HUES6 (cell line): ENCODE results near the gene DAB1.

ENCODE experiments used
- H3K27ac ChIP-seq: 2 replicates; pipeline ENCODE4 v1.7.0; 2013; ENCODE audit warnings: low read depth, mild to moderate bottlenecking, low read length, inconsistent platforms
- H3K27me3 ChIP-seq: 2 replicates; pipeline ENCODE4 v1.6.1; 2013; ENCODE audit warnings: low read length; ENCODE audit not compliant: control insufficient read depth, insufficient read depth
- H3K36me3 ChIP-seq: 2 replicates; pipeline ENCODE4 v1.6.1; 2013; ENCODE audit warnings: low read length; ENCODE audit not compliant: control insufficient read depth, insufficient read depth
- H3K4me1 ChIP-seq: 2 replicates; pipeline ENCODE4 v1.6.1; 2013; ENCODE audit warnings: low read length; ENCODE audit not compliant: control insufficient read depth, insufficient read depth
- H3K4me3 ChIP-seq: 2 replicates; pipeline ENCODE4 v1.5.1; 2013; ENCODE audit warnings: low read depth, low read length
- H3K9ac ChIP-seq: one replicate; pipeline ENCODE4 v1.6.1; 2013; ENCODE audit warnings: mild to moderate bottlenecking, low read length
- H3K9me3 ChIP-seq: 2 replicates; pipeline ENCODE4 v1.6.1; 2013; ENCODE audit warnings: low read depth, low read length; ENCODE audit not compliant: control insufficient read depth, insufficient read depth

Gene DAB1

DNA sequence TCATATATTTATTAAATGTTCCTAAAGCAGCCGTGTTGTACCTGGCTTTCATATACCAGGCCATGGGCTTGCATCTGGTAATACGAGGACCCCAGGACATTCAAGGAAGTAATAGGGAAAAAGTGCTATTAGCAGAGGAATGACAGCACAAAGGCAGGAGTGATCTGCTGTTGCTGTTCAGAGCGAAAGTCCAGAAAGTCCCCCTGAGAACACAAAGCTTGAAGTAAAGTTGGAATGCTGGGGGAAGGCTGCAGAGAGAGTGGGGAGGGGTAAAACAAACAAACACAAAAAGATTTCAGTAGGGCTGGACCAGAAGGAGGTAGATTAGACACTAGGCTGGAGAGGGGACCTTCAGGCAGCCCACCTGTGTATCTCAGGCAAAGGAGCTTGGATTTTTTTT lies 363.4 kb downstream of the DAB1 start:
- Histone ChIP-seq H3K4me1 (no peaks in the 10 kb centered on the region), H3K27me3 (no peaks in the 10 kb centered on the region)

DNA sequence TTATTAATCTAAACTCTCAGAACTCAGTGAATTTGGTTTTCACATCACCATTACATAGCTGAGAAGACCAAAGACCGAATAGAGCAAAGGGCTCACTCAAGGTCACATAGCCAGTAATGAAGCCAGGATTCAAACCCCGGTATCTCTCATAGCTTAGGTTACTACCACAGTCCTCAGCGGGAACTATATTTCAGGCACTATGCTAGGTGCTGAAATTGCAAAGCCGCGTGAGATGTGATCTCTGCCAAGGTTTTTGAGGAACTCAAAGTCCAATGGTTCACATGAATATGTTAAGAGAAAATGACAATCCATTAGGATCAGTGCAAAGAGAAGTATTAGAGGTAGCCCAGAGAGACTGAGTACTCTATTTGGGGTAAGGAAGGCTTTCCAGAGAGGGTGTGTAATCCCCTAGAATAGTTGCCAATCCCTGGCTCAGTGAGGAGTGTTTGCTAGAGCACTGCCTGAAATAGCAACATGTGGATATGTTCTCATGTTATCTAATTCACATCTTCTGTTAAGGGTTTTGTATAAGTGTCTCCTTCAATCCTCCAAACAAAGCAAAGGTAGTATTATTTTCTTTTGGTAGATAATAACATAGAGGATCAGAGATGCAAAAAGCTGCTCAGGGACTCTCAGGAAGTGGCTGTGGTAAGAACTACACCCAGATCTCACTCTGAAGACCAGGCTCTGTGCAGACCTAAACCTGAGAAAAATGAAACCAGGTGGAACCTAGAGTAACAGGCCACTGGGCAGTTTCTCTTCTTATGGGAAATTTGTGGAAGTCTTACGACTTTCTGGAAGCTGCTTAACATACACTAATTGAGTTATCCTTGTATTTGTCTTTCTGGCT lies 365.0 kb downstream of the DAB1 start:
- H3K27ac ChIP-seq = no peak overlapping the region
- no peaks in the 10 kb centered on the region for H3K9me3 ChIP-seq
- H3K9ac ChIP-seq = no peak overlapping the region
- no peak overlapping the region for H3K4me3 ChIP-seq
- H3K36me3 ChIP-seq = no peaks in the 10 kb centered on the region; the same call in 1 of the 2 replicates
- H3K27me3 ChIP-seq = no peaks in the 10 kb centered on the region
- no peaks in the 10 kb centered on the region for H3K4me1 ChIP-seq

More for the DNA sequence above, 363.4 kb downstream of the DAB1 start:
- no peak overlapping the region for H3K27ac ChIP-seq
- H3K36me3 ChIP-seq = no peaks in the 10 kb centered on the region; the same call in 1 of the 2 replicates
- H3K4me3 ChIP-seq = no peak overlapping the region
- no peaks in the 10 kb centered on the region for H3K9me3 ChIP-seq
- no peak overlapping the region for H3K9ac ChIP-seq

GRCh38 chr1:57048856-57049255 lies 375.0 kb downstream of the DAB1 start:
- no peak overlapping the region for H3K27ac ChIP-seq
- no peaks in the 10 kb centered on the region for H3K36me3 ChIP-seq
- no peak overlapping the region for H3K9ac ChIP-seq
- H3K9me3 ChIP-seq = no peaks in the 10 kb centered on the region
- H3K27me3 ChIP-seq = no peaks in the 10 kb centered on the region
- no peak overlapping the region for H3K4me3 ChIP-seq
- peaks cover 15% of the 10 kb centered on the region for H3K4me1 ChIP-seq

- Histone ChIP-seq H3K9me3 (no peaks in the 10 kb centered on the region), H3K27me3 (no peaks in the 10 kb centered on the region), H3K4me3 (no peak overlapping the region), H3K36me3 (no peaks in the 10 kb centered on the region), H3K27ac (no peak overlapping the region), H3K9ac (no peak overlapping the region), H3K4me1 (peaks cover 15% of the 10 kb centered on the region)
Measured at GRCh38 chr1:57046462-57046861, 377.4 kb downstream of the DAB1 start.

- no peak overlapping the region for H3K4me3 ChIP-seq
- H3K9ac ChIP-seq = no peak overlapping the region
- H3K27ac ChIP-seq = no peak overlapping the region
- no peaks in the 10 kb centered on the region for H3K9me3 ChIP-seq
- no peaks in the 10 kb centered on the region for H3K36me3 ChIP-seq
- H3K4me1 ChIP-seq = no peaks in the 10 kb centered on the region
- H3K27me3 ChIP-seq = no peaks in the 10 kb centered on the region
Measured at GRCh38 chr1:57041901-57042300, 382.0 kb downstream of the DAB1 start.

GRCh38 chr1:57040811-57041210 lies 383.0 kb downstream of the DAB1 start:
- Histone ChIP-seq H3K4me3 (no peak overlapping the region), H3K9ac (no peak overlapping the region), H3K27me3 (no peaks in the 10 kb centered on the region), H3K4me1 (no peaks in the 10 kb centered on the region), H3K27ac (no peak overlapping the region), H3K36me3 (no peaks in the 10 kb centered on the region), H3K9me3 (no peaks in the 10 kb centered on the region)

GRCh38 chr1:57036641-57037579 lies 386.9 kb downstream of the DAB1 start:
- H3K4me3 ChIP-seq = no peak overlapping the region
- no peaks in the 10 kb centered on the region; the same call in 1 of the 2 replicates for H3K36me3 ChIP-seq
- no peaks in the 10 kb centered on the region for H3K4me1 ChIP-seq
- no peak overlapping the region for H3K27ac ChIP-seq
- no peak overlapping the region for H3K9ac ChIP-seq
- H3K9me3 ChIP-seq = no peaks in the 10 kb centered on the region
- no peaks in the 10 kb centered on the region for H3K27me3 ChIP-seq

DNA sequence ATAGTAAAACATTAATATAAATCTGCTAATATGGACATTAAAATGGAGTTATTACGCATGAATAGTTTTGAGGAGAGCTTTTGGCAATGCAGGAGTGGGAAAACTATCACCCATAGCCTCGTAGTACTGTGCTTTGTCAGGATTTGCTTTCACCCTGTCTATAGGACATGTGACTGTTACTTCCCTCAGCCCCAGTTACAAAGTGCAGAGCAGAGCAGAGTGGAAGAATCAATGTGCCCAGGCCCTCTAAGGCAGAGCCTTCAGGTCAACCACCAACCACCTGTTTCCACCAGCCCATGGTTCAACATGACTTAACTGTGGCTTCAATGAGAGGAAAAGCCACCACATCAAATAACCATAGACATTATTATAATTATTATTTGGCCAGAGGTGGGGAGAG lies 389.1 kb downstream of the DAB1 start:
- H3K9ac ChIP-seq = no peak overlapping the region
- H3K27ac ChIP-seq = no peak overlapping the region
- peaks cover 6% of the 10 kb centered on the region for H3K9me3 ChIP-seq
- H3K4me1 ChIP-seq = no peaks in the 10 kb centered on the region
- H3K27me3 ChIP-seq = no peaks in the 10 kb centered on the region
- no peak overlapping the region for H3K4me3 ChIP-seq
- peaks cover 4% of the 10 kb centered on the region; the same call in 1 of the 2 replicates for H3K36me3 ChIP-seq

DNA sequence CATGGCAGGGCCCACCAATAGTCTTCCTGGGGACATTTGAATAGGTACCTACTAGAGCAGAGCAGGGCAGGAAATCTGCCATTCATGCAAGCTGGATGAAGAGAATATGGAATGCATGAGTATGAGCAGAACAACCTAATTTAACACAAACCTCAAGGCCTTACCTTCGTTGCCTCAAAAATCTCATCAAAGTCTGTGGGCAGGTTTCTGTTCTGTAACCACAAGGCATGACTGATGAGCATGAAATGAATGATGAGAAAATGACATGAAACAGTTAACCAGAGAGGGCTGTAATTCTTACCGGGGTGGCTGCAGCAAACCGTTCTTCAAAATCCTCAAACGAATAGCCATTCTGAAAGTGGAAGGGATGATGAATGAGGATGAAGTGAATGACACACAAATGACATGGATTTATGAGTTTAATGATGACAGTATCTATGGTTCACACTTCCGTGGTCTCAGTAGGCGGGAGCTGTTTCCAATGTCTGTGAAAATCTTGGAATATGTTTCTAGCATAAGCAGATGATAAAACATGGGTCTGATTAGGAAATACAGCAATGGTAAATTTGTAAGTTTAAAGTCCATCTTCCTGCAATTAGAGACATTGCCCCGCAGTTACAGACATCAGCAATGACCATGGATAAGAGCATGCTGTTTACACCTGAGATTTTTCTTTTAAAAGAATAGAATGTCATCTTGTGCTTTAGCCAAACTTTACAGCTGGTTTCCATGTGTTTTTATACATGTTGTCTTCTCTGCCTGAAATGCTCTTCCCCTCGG lies 390.4 kb downstream of the DAB1 start:
- H3K9ac ChIP-seq = no peak overlapping the region
- H3K36me3 ChIP-seq = peaks cover 4% of the 10 kb centered on the region; the same call in 1 of the 2 replicates
- no peaks in the 10 kb centered on the region for H3K4me1 ChIP-seq
- H3K27me3 ChIP-seq = no peaks in the 10 kb centered on the region
- H3K4me3 ChIP-seq = no peak overlapping the region
- no peak overlapping the region for H3K27ac ChIP-seq
- peaks cover 17% of the 10 kb centered on the region for H3K9me3 ChIP-seq

GRCh38 chr1:57026624-57027354 lies 397.1 kb downstream of the DAB1 start:
- H3K9ac ChIP-seq = no peak overlapping the region
- H3K27me3 ChIP-seq = no peaks in the 10 kb centered on the region
- peaks cover 23% of the 10 kb centered on the region for H3K9me3 ChIP-seq
- no peak overlapping the region for H3K4me3 ChIP-seq
- H3K36me3 ChIP-seq = peaks cover 4% of the 10 kb centered on the region; the same call in 1 of the 2 replicates
- no peaks in the 10 kb centered on the region; the same call in 1 of the 2 replicates for H3K4me1 ChIP-seq
- no peak overlapping the region for H3K27ac ChIP-seq
